Fibroblast of upper back skin (primary cell): Measurements from ENCODE around the gene CD82.

ENCODE experiments used
- DNase-seq: peaks from one replicate; pipeline ENCODE4 v3.0.0-alpha.2; 2013

The CD82 gene

GRCh38 chr11:44561964-44562734, 3.3 kb upstream of the CD82 start:
- DNase-seq: no peak

GRCh38 chr11:44562845-44563460, 2.5 kb upstream of the CD82 start:
- no peak for DNase-seq

GRCh38 chr11:44563711-44564110, 1.8 kb upstream of the CD82 start:
- peak; percentile 75 for DNase-seq

- DNase-seq: no peak
Measured at GRCh38 chr11:44564166-44564565, 1.3 kb upstream of the CD82 start.

- peak; percentile 72 for DNase-seq
Measured at GRCh38 chr11:44564670-44565210, 723 bp upstream of the CD82 start.

- no peak for DNase-seq
Measured at GRCh38 chr11:44565953-44566949, 788 bp downstream of the CD82 start.

GRCh38 chr11:44566952-44567875, 1.8 kb downstream of the CD82 start:
- DNase-seq: no peak

GRCh38 chr11:44567876-44568256, 2.4 kb downstream of the CD82 start:
- DNase-seq: no peak

GRCh38 chr11:44568331-44568657, 2.8 kb downstream of the CD82 start:
- DNase-seq: no peak

- peak; percentile 94 for DNase-seq
Measured at GRCh38 chr11:44568658-44569473, 3.4 kb downstream of the CD82 start.

GRCh38 chr11:44570411-44571155, 5.1 kb downstream of the CD82 start:
- no peak for DNase-seq

- no peak for DNase-seq
Measured at GRCh38 chr11:44571871-44572270, 6.4 kb downstream of the CD82 start.

GRCh38 chr11:44572436-44572835, 7.0 kb downstream of the CD82 start:
- DNase-seq: no peak

- no peak for DNase-seq
Measured at GRCh38 chr11:44572884-44573283, 7.4 kb downstream of the CD82 start.

GRCh38 chr11:44573333-44573732, 7.9 kb downstream of the CD82 start:
- DNase-seq: no peak

GRCh38 chr11:44574610-44575287, 9.3 kb downstream of the CD82 start:
- peak; percentile 95 for DNase-seq

GRCh38 chr11:44575288-44575672, 9.8 kb downstream of the CD82 start:
- peak; percentile 68 for DNase-seq

- no peak for DNase-seq
Measured at GRCh38 chr11:44575962-44576361, 10.5 kb downstream of the CD82 start.

GRCh38 chr11:44576656-44577055, 11.2 kb downstream of the CD82 start:
- DNase-seq: no peak
